D721Med (cell line): ENCODE measurements around the gene TMEM223.
A peak's percentile ranks its signal among the peaks of the same experiment; 100 is the strongest.

Source experiments
- DNase-seq: peaks from one replicate; pipeline ENCODE4 v3.0.0; 2011; ENCODE audit warnings: low spot score; ENCODE audit not compliant: insufficient read length
- FAIRE-seq: peaks from 2 replicates; lab custom pipeline; 2011; peaks lifted over from hg19 to GRCh38; lab: Jason Lieb, UNC
- CTCF ChIP-seq: IDR thresholded peaks from 2 replicates; pipeline ENCODE4 v1.5.1; 2012; ENCODE audit warnings: mild to moderate bottlenecking, control low read depth; ENCODE audit not compliant: insufficient read depth; ENCODE audit errors: missing control alignments

TMEM223 gene

GRCh38 chr11:62806611-62807121 is 14.9 kb upstream of the TMEM223 start:
- FAIRE-seq (no peak), DNase-seq (no peak)
- no peak for TF ChIP-seq CTCF

- no peak for TF ChIP-seq CTCF
- no peak for FAIRE-seq
- DNase-seq = no peak
Measured at GRCh38 chr11:62805961-62806441, 14.2 kb upstream of the TMEM223 start.

DNA sequence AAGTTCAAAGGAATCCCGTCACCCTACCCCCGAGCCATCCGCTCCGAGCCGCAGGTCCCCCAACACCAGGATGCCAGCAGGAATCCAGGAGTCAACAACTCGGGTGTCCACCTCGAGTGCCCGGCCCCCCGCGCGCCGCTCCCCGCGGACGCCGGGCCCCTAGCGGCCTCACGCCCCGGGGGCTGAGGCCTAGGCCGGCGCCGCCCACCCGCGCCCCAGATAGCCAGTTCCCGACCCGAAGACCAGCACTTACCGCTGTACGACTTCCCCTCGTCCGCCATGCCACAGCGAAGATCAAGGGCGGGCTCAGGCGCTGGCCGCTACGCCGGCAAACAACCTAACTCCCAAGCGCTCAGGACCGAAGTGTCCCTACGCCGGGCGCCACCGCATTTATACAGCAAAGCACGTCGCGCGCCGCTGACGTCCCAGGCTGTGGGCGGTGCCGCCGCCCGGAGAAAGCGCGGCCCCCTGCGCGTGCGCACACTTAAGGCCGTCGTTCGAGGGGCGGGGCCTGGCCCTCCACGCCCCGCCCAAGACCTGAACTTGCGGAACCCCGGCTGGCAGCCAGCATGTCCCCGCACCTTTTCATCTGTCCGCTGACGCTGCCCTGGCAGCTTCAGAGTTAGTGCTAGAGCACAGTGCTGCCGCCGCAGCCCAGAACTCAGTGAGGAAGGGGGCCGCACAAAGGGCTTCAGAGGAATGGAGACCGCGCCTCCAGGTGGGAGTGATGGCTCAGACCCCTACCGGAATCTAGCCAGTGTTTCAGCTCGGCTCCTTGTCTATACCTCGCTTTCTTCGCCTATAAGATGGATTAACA is 13.5 kb upstream of the TMEM223 start, which contains the start of gene NXF1:
Gene NXF1 (minus strand): TSS at position 365 of the 817 bp plus-strand sequence. CDS start 84 bp downstream, at position 281.
- FAIRE-seq = no peak
- DNase-seq = peak; percentile 93

DNA sequence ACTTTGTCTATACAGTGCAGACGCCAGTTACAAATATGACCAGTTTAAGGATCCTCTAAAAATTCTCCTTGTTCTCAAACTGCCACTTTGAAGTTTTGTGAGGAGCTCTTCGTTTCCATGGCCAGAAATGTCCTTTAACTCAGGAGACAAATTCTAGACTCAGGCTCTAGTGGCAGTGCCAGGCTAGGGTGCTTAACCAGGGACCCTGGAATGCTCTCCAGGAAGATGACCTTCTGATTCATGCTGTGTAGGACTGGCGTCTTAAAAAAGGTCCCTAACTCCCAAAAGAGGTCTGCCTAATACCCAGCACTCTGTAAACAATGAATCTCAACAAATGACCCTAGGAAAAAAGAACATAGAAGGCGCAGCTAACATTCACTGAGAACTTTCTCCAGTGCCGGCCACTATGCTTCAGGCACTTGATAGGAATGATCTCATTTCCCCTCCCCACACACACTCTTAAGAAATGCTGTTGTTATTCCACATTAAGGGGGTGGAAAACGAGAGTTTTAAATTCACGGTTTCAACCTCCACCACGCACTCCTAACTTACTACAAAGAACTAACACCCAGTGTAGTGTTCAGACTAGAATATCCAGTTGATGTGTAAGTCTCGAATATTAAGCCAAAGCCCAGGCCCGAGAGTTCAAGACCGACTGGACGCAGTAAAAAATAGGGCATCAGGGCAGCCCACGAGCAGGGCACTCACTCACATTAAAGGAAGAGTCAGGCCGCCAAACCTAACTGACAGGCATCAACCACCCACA is 12.7 kb upstream of the TMEM223 start:
- TF ChIP-seq CTCF = no peak
- FAIRE-seq (no peak), DNase-seq (no peak)

More for the DNA sequence above, 13.5 kb upstream of the TMEM223 start, which contains the start of gene NXF1:
- TF ChIP-seq CTCF = no peak

DNA sequence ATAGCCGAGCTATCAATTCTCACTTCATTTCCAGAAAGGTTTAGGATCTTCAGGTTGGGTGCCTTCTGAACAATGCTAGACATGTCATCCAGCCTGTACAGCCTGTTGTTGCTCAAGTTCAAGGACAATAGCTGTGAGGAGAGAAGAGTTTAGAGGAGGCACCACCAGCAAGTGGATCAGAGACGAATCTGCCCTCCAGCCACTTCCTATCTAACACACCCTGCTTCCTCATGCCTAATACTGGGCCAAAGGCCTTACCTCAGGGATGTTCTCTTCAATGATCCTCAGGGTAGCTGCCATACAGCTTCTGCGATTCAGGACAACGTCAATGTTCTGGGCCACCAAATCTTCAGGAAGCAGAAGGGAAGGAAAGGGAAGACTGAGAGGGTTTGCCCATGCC is 9.3 kb upstream of the TMEM223 start:
- TF ChIP-seq CTCF = no peak
- no peak for FAIRE-seq
- DNase-seq = no peak

DNA sequence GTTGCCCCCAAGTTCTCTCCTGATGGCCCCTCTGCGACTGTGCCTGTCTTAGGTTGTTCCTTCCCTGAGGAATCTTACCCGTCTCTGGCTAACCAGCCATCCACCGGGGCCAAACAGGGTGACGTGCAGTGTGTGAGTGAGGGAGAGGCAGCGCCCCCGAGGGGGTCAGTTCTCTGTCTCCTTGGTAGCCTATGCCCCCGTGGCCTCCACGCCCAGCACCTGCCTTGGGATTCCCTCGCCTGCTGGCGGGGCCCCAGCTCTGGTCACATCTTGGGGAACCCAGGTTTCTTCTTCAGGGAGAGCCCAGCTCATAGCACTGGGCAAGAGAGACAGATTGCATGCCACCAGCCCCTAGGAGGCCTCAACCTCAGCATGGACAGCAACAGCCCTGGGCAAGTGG is 7.7 kb upstream of the TMEM223 start:
- TF ChIP-seq CTCF = no peak
- DNase-seq = no peak
- no peak for FAIRE-seq
